ENCODE results near the gene TLR4. TPM values are rescaled to one million over a fixed set of nuclear protein-coding genes. Genes with fewer than 3 reads are reported as not detected.

TLR4 gene
- 10 to 100 TPM in 3 of 6 experiments, 1 to 10 TPM in 3; 5.3 to 14.1 (median 10.6) TPM for total RNA-seq
- long read RNA-seq, full-length matches to known transcripts: 1 of 2 reads
- long read RNA-seq, partial matches to known transcripts: 0 of 2 reads
- long read RNA-seq, other reads (novel, unspliced or antisense): 1 of 2 reads

DNA sequence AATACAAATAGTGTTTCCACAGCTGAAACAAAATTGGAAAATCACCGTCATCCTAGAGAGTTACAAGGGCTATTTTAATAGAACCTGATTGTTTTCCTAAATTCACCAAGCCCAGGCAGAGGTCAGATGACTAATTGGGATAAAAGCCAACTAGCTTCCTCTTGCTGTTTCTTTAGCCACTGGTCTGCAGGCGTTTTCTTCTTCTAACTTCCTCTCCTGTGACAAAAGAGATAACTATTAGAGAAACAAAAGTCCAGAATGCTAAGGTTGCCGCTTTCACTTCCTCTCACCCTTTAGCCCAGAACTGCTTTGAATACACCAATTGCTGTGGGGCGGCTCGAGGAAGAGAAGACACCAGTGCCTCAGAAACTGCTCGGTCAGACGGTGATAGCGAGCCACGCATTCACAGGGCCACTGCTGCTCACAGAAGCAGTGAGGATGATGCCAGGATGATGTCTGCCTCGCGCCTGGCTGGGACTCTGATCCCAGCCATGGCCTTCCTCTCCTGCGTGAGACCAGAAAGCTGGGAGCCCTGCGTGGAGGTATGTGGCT is at the start of gene TLR4:
Gene TLR4 (plus strand): TSS at position 380 of the 552 bp plus-strand sequence. CDS start 70 bp downstream, at position 450.
- DNase-seq: peak; percentile 71 to 74 (median 72)
- intact Hi-C loops (cut with DNase I): no loop called here
- no peak for TF ChIP-seq CTCF (IDR thresholded peaks at IDR 0.05)
- peak; percentile 81 for TF ChIP-seq POLR2A (IDR thresholded peaks at IDR 0.05)
- peak within 1 kb of the TSS; percentile 58 to 88 (median 66) for H3K27ac ChIP-seq
- ATAC-seq: peak; percentile 86 to 91 (median 90)
- H3K4me3 ChIP-seq: peak within 1 kb of the TSS; percentile 24 to 46 (median 25)
- H3K4me1 ChIP-seq: peaks cover 0 to 10% (median 0%) of the 10 kb centered on the region in 4 donors
- 17% methylated on average over 9 of the region's 13 CpGs for WGBS (ENCODE audit: insufficient coverage, low coverage, low lambda C conversion rate, missing lambda C conversion rate)
- no peaks in the 10 kb centered on the region for H3K9me3 ChIP-seq
- no peaks in the 10 kb centered on the region for H3K27me3 ChIP-seq
- H3K36me3 ChIP-seq: no peaks in the 10 kb centered on the region

DNA sequence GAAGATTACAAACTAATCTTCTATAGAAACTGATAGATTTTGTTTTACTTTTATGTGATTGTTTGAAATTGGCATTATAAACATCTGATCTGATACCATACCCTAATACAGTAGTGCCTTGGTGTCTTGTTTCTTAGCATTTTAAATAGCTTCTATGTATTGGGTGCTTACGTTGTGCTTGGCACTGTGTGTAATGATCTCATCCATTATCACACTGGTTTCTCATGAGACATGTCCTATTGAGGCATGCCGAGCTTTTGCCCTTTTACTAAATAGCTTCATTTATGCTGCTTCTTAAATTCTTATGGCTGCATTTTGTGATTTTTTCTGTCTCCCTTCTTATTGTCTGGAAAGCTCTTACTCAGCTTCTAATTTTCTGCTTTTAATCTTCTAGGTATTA is 48.2 kb upstream of the TLR4 start:
- DNase-seq (no peak), ATAC-seq (no peak)
- intact Hi-C loops (cut with DNase I): no loop called here
- Histone ChIP-seq H3K4me3 (no peak overlapping the region), H3K4me1 (no peaks in the 10 kb centered on the region), H3K27me3 (no peaks in the 10 kb centered on the region), H3K27ac (no peak overlapping the region), H3K36me3 (no peaks in the 10 kb centered on the region), H3K9me3 (no peaks in the 10 kb centered on the region)
- WGBS (ENCODE audit: insufficient coverage, low coverage, low lambda C conversion rate, missing lambda C conversion rate): 63% methylated on average over 2 of the region's 2 CpGs
- TF ChIP-seq POLR2A (IDR thresholded peaks at IDR 0.05): no peak
- no peak for TF ChIP-seq CTCF (IDR thresholded peaks at IDR 0.05)

DNA sequence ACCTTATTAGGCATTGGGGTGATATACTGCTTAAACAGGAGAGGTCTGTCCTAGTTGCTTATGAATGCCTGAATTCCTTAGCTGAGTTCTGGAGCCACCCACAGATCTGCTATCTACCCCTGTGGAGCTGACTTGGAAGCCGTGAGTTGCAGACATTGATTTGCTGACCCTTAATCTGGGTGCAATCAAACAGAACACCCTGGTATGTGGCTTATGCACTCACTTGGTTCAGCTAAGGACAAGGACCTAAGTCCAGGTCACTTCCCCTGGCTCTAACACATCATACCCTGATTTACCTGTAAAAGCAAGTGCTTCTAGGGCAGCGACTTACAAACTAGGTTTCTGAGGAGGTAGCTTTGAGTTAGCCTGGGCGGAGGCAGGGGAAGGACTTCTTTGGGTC is 41.6 kb upstream of the TLR4 start:
- Histone ChIP-seq H3K4me3 (no peak overlapping the region), H3K27ac (no peak overlapping the region), H3K27me3 (no peaks in the 10 kb centered on the region), H3K36me3 (no peaks in the 10 kb centered on the region), H3K4me1 (peaks cover 0 to 12% (median 5%) of the 10 kb centered on the region in 4 donors), H3K9me3 (no peaks in the 10 kb centered on the region)
- ATAC-seq (peak; percentile 99 to 100 (median 100)), DNase-seq (peak in 1 of 3 donors; percentile 76)
- TF ChIP-seq CTCF (IDR thresholded peaks at IDR 0.05) (no peak), POLR2A (IDR thresholded peaks at IDR 0.05) (no peak)
- intact Hi-C loops (cut with DNase I): no loop called here
- WGBS (ENCODE audit: insufficient coverage, low coverage, low lambda C conversion rate, missing lambda C conversion rate): 33% methylated on average over 3 of the region's 3 CpGs

- 75% methylated on average over 1 of the region's 1 CpG for WGBS (ENCODE audit: insufficient coverage, low coverage, low lambda C conversion rate, missing lambda C conversion rate)
- no peak for DNase-seq
- Histone ChIP-seq H3K4me1 (peaks cover 0 to 12% (median 5%) of the 10 kb centered on the region in 4 donors), H3K9me3 (no peaks in the 10 kb centered on the region), H3K36me3 (no peaks in the 10 kb centered on the region), H3K4me3 (no peak overlapping the region), H3K27me3 (no peaks in the 10 kb centered on the region), H3K27ac (no peak overlapping the region)
- intact Hi-C loops (cut with DNase I): no loop called here
- ATAC-seq: no peak
- no peak for TF ChIP-seq POLR2A (IDR thresholded peaks at IDR 0.05)
- TF ChIP-seq CTCF (IDR thresholded peaks at IDR 0.05): no peak
Measured at GRCh38 chr9:117664419-117664818, 39.8 kb upstream of the TLR4 start.
